IPS DF 19.7 (cell line): Measurements from ENCODE around the gene SPINK4.

Source experiments
- DNase-seq: peaks from one replicate; pipeline ENCODE4 v3.0.0-alpha.2; 2013; ENCODE audit warnings: low read depth, low spot score

Gene SPINK4, protein sequence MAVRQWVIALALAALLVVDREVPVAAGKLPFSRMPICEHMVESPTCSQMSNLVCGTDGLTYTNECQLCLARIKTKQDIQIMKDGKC

DNA sequence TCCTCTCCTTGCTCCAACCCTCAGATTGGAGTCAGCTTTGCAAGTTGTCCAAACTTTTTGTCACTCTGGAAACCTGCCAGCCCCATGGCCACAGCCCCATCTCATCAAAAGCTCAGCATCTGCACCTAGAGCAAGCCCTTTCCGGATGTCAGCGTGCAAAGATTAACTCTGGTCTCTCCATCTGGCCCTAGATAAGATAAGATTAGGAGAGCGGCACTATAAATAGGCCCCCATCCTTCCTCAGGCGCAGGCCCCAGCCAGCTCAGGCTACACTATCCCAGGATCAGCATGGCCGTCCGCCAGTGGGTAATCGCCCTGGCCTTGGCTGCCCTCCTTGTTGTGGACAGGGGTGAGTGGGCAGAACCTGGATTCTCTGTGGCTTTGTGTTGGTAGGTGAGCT lies at the start of gene SPINK4:
SPINK4 (plus strand) TSS at position 247 of the 400 bp plus-strand sequence; CDS start at position 289, 42 bp downstream.
- no peak for DNase-seq

DNA sequence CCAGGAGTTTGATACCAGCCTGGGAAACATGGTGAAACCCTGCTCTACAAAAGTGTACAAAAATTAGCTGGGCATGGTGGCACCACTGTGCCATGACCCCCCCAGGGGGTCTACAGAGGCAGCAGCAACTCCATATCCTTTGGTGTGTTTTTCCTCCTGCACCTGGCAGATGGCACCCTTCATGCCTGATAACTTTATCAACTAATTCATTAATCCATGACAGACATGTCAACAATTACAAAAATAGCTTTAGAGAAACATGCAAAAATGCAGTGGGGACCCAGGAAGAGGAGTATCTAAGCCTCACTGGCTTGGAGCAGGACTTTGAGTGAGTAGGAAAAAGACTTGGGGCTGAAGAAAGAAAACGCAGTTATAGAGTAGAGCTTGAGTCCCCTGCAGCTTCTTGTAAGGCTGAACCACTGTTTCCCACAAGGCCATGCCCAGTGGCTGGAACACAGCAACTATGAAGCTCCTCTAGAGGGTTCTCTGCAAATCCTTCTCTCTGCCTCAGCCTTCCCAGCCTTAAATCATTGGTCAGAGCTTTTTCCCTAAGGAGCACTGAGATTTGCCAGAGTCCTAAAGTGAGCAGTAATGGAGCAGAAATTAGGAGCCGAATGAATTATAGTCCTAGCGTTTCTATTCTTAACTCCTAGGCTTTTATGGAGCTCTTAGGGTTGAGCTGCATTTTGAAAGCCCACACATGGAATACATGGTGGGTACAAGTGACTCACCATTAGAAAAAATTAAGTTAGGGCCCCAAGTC lies 47.3 kb upstream of the SPINK4 start:
- DNase-seq: no peak

DNA sequence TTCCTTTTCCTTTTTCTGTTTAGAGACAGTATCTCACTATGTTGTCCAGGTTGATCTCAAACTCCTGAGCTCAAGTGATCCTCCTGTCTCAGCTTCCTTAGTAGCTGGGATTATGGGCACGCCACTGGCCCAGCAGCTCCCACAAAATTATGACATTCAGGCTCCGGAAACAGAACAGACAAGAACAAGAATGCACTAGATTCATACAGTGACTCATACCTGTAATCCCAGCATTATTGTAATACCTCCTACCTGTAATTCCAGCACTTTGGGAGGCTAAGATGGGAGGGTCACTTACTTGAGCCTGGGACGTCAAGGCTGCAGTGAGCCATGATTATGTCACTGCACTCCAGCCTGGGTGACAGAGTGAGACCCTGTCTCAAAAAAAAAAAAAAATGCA lies 46.1 kb upstream of the SPINK4 start:
- no peak for DNase-seq

DNA sequence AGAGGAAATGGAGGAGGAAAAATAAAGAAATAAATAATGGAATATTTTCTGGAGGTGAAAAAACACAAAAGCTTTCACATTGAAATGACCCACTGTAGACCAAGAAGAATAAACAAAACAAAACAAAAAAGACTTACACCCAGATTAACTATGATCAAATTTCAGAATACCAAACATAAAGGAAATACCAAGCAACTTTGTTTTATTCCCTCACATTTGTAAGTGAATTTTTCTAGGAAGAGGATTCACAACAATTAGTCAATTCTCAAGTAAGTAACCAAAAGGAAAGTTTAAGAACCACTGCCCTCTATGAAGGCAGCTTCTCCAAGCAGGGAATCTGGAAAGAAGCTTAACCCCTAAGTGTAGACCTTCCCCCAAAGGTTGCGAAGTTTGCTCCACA lies 43.2 kb upstream of the SPINK4 start:
- no peak for DNase-seq

DNA sequence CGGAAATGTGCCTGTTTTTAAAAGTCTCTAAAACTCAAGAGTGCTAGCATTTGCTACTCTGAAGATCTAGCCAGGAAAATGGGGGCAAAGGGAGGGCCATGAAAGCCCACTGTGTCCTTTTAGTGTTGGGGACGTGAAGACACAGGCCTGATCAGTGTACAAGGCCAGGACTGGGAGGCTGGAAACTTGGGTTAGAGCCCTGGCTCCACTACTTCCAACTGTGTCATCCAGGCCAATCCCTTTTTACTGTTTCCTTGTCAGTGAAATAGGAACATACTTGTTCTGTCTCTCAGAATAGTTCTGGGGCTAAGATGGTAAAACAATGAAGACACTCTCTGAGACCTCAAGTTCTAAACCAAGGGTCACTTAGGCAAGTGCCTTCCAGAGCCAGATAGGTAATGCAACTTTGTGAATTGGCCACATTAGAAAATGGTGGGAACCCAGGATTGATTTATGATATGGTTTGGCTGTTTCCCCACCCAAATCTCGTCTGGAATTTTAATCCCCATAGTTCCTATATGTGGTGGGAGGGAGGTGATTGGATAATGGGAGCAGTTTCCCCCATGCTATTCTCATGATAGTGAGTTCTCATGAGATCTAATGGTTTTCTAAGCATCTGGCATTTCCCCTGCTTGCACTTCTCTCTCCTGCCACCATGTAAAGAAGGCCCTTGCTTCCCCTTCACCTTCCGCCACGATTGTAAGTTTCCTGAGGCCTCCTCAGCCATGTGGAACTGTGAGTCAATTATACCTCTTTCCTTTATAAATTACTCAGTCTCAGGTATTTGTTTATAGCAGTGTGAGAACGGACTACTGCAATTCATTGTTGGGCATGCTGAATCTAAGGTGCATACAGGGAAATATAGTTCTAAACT lies 42.5 kb upstream of the SPINK4 start:
- DNase-seq: no peak

DNA sequence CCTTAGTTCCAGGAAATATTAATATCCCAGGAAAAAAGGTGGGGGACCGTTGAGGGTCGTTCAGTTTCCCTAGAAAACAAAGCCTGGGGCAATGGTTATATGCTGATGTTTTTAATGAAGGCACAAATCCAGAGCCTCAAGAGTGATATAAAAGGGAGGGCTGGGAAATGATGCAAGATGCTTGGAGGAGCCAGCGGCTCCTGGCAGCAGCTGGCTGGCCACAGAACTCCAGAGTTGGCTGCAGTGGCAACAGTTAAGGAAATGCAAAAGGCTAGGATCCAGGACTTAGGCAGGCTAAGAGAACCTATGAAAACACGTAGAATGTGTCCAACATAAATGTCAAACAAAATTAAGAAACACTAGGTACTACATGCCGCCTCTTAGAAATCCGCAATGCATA lies 41.8 kb upstream of the SPINK4 start:
- DNase-seq: no peak

DNA sequence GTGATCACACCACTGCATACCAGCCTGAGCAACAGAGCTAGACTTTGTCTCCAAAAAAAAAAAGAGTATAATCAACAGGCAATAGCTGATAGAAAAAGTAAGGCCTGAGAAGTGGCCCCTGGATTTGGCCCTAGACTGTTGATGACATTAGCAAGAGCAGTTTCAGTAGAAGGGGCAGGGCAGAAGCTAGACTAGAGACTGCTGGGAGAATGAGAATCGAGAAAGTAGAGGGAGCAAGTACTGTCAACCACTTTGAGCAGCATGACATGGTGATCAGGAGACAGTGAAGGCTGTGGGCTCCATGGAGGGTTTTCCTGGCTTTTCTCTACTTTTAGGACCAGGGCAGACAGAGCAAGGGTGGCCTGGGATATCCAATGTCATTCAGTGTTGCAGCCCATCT lies 37.9 kb upstream of the SPINK4 start:
- no peak for DNase-seq

DNA sequence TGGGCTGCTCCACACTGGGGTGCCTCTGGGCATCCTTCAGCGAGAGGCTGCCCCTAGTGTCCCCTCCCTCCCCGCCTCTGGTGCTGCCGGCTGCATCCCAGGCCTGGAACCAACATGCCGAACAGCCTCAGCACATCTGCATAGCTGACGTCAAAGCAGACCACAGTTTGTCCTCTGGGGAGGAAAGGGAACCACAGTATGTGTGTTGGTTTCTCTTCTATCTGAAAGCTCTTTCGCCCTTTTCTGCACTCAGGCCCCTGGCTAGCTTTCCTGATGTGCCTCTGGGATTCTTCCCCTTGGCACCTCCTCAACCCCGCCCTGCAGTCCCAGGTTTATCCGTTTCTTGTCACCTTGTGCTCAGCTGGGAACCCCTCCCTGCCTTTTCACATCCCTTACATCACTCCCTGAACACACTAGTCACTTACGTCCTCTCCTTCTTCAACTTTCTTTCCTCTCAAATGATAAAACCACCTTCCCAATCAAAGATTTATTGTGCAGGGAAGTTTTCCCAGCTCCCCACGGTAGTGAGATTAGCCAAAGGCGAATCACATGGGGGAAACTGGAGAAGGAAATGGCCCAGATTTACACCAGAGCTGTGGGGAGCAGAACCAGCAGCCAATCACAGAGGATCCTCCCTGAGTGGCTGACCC lies 37.3 kb upstream of the SPINK4 start:
- DNase-seq: no peak

DNA sequence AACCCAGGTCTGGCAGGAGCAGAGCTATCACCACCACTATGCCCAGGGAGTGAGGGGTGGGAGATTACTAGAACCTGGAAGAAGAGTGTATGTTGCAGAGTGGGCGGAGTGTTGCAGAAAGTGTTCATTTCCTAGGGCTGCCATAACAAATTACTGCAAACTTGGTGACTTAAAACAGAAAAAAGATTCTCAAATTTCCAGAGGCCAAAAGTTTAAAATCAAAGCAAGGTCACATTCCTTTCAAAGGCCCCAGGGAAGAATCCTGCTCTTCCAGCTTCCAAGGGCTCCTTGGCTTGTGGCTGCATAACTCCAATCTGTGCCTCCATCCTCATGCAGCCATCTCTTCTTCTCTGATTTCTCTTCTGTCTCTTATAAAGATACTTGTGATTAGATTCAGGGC lies 30.6 kb upstream of the SPINK4 start:
- no peak for DNase-seq

DNA sequence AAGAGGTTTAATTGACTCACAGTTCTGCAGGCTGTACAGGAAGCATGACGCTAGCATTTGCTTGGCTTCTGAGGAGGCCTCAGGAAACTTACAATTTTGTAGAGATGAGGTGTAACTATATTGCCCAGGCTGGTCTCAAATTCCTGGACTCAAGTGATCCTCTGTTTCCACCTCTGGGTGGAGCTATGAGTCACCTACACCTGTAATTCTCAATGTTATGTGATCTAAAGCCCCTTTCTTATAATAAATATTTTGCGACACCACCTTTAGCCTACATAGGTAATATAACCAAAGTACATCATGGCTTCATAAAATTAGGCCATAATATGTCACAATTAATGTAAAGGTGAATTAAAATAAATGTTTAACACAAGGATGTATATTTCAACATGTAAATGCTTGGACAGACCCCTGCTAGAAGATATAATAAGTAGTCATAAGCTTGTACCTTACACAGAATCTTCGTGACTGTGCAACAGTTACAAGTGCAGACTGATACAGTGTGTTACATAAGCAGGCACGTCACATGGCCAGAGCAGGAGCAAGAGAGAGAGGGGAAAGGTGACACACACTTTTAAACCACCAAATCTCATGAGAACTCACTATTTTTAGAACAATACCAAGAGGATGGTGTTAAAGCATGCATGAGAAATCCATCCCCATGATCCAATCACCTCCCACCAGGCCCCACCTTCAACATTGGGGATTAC lies 29.8 kb upstream of the SPINK4 start:
- no peak for DNase-seq

DNA sequence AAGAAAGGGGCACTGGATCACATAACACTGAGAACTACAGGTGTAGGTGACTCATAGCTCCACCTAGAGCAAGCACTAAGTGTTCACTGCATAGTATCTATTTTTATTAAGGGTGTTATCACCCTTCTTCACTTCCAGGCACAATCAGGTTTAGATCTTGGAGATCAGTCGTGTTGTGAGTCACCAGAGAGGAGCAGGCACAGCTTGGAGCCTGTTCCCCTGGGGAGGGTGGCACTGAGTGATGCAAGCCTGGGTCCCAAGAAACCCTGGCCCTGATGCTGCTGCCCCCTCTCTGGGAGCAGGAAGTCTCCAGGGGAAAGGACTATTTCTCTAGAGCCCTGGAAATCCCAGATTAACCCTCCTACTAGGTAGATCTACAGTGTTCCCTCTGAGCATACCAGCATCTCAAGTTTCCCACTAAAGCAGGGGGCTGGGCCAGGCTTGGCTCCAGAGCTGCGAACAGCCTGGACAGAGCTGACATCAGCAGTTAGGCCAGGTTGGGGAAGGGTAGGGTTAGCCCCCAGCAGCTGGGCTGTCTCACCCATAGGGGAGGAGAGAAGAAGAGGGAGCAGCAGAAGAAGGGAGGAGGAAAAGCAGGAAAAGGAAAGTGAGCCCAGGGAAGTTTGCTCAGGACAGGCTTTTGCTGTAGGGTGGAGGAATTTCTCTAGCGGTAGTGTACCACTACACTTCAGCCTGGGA lies 28.1 kb upstream of the SPINK4 start:
- DNase-seq: no peak

DNA sequence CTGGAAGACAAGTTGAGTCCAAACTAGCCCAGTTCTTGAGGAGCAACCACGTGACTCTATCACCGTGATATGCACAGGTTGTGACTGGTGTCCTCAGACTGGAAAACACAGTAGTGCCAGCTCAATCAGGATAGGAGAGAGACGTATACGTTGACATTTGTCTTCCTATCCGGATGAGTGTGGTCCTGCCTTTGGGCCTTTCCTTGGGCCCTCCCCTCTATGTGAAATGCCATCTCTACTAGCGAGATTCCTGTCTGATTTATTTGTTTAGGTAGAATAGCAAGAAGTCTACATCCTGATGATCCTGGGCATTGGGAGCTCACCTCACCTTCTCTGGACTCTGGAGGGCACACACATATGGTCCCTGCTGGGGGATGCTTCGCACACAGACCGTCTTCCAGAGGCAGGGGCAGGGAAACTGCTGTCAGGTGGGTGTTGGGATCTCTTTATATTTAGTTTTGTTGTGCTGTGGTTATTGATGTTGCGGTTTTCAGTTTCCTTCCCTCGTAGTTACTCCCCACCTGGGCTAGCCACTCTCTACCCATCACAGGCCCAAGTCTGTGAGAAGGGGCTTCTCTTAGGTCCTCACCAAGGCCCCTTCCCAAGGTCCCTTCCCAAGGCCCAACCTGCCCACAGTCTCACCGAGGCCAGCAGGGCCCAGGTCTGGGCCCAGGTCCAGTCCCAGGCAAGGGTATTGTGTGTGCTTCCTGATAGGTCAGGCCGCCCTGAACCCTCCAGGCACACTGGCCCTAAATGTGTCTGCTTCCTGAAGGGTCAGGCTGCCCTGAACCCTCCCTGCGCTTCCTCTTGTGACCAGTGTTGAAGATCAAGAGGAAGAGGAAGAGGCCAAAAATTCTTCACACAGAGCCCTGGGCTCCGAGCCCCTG lies 19.0 kb upstream of the SPINK4 start:
- no peak for DNase-seq

DNA sequence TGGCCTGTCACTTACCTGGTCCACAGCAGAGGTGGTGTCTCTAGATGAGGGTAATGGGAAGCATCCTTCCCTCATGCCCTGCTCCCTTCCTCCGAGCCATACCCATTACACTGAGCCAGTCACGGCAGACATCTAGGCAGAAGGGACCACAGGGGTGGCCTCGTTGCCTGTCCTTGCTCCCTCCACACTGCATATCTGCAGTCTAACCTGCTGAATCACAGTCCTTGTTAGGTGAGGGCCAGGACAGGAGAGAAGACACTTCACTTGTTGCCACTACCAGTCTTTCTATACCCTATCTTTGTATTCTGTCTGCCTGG lies 18.4 kb upstream of the SPINK4 start:
- no peak for DNase-seq

DNA sequence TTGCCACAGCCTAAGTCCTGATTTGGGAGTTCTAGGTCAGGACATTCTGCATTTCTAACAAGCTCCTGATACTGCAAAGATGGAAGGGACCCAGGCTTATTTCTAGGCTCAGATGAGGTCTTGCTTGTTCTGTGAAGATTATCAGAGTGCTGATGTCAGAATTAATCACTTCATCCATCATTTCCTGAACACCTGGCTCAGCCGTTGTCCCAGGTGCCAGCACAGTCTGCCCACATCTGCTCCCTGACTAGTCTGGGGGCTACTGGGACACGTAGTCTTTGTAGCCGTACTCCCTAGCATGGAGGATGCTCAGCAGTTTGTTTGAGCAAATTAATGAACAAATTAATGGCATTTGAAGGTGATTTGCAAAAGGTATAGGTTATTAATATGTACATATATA lies 17.9 kb upstream of the SPINK4 start:
- DNase-seq: no peak

DNA sequence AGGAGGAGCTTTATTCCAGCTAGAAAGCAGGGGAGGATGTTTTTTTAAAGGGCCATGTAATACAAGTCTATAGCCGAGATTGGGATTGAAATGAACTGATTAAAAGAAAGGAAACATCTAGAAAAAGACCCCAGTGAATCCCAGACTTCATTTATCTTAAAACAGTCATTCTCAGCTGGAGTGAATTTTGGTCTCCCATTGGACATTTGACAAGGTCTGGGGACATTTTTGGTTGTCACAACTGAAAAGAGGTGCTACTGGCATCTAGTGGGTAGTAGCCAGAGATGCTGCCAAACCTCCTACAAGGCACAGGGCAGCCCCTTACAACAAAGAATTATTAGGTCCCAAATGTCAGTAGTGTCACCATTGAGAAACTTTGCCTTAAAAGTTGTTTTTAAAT lies 16.3 kb upstream of the SPINK4 start:
- DNase-seq: no peak

DNA sequence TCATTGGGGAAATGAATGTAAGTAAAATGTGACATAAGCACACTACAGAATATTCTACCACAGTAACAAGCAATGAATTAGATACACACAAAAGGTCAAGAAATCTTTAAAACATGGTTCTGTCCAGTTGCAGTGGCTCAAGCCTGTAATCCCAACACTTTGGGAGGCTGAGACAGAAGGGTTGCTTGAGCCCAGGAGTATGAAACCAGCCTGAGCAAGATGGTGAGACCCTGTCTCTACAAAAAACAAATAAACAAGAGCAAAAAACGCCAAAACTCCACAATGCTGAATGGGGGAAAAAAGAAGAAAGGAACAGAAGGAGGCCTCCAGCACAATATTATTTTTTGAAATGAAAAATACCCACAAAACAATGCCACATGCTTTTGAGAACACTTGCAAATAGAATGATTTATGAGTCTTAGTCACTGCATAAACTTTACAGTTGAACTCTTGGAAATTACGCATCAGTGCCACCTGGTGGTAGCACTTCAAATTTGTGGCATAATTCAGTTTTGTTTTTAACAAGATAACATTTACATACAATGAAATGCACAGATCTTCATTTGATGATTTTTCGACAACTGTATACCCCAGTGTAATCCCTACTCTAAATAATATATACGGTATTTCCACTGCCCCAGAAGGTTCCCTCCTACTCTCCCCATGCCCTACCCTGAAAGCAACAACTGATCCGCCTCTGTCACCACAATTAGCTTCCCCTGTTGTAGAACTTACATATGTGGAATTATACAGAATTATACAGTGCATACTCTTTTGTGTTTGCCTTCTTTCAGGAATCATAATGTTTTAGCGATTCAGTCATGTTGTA lies 14.4 kb upstream of the SPINK4 start:
- no peak for DNase-seq

DNA sequence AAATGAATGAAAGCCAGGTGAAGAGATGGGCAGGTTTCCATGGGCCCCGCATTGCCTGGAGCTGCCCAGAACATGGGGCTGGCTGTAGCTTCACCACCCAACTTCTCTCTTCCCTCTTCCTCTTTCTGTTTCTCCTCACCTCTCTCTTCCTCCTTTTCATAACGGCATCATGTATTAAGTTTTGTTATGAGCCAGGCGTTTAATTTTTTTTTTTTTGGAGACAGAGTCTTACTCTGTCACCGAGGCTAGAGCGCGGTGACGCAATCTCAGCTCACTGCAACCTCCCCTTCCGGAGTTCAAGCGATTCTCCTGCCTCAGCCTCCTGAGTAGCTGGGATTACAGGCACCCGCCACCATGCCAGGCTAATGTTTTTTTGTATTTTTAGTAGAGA lies 13.0 kb upstream of the SPINK4 start:
- DNase-seq: no peak

DNA sequence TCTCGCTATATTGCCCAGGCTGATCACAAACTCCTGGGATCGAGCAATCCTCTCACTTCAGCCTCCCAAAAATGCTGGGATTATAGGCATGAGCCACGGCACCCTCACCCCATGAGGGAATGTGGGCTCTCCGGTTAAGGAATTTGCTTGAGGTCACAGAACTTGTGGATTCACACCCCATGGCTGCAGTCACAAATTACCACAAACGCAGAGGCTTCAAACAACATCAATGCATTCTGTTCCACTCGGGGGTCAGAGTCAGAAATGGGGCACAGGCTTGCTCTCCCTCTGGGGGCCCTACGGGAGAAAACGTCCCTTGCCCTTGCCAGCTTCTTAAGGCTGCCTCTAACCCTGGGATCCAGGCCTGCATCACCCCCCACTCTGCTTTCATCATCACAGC lies 12.2 kb upstream of the SPINK4 start:
- DNase-seq: no peak

DNA sequence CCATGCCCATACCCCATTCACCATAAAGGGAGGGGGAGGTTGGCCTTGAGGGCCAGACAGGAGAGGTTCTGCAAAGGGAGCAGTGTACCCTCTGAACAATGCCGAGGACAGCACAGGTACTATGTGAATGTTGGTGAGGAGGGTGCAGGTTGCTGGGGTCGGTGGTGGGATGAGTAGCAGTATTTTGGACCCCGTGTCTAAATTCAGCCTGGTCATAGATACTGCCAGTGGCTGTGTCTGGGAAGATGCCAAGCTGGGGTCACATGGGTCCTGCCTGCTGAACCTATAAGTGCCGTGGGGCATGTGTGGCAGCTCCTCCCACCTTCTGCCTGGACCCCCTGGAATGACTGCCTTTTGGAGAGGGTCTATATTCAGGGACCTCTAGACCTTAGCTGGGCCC lies 11.4 kb upstream of the SPINK4 start:
- no peak for DNase-seq
